Measurements from ENCODE around the gene ELOVL3.

The ELOVL3 gene

GRCh38 chr10:102241444-102242117 lies 15.5 kb downstream of the ELOVL3 start, which contains the start of gene PITX3:
Gene PITX3, minus strand, starts transcription at chr10:102241512. Its CDS starts 9,432 bp downstream, at chr10:102232080.
- H3K9ac ChIP-seq (ENCODE audit: low read length), result no peak within 1 kb of the TSS
- H3K27ac ChIP-seq (ENCODE audit: low read length), result no peak within 1 kb of the TSS
- H2AFZ ChIP-seq (ENCODE audit: low read depth, low read length), result no peak within 1 kb of the TSS
- H3K4me3 ChIP-seq (ENCODE audit: low read length), result no peak within 1 kb of the TSS
- peaks cover 10% of the 10 kb centered on the region for H3K4me1 ChIP-seq (ENCODE audit: low read length)
- TF ChIP-seq CTCF (IDR thresholded peaks at IDR 0.05; ENCODE audit: low read depth, low read length) (no peak), EZH2phosphoT487 (IDR thresholded peaks at IDR 0.05; ENCODE audit: low read depth) (no peak)
- H3K27me3 ChIP-seq (ENCODE audit: low read depth, low read length), result no peaks in the 10 kb centered on the region
- H4K20me1 ChIP-seq (ENCODE audit: insufficient read depth, low read length), result peaks cover 6% of the 10 kb centered on the region; the same call in 1 of the 2 replicates
- H3K4me2 ChIP-seq (ENCODE audit: low read length), result no peak within 1 kb of the TSS
- no peaks in the 10 kb centered on the region for H3K9me3 ChIP-seq (ENCODE audit: insufficient read depth, low read length)
- H3K79me2 ChIP-seq (ENCODE audit: low read length), result peaks cover 12% of the 10 kb centered on the region
- no peaks in the 10 kb centered on the region for H3K36me3 ChIP-seq (replicated peaks; ENCODE audit: low read depth, low read length)

GRCh38 chr10:102242118-102242485 lies 16.0 kb downstream of the ELOVL3 start:
- Histone ChIP-seq H3K9ac (ENCODE audit: low read length) (no peak overlapping the region), H4K20me1 (ENCODE audit: insufficient read depth, low read length) (peaks cover 11% of the 10 kb centered on the region; the same call in 1 of the 2 replicates), H3K79me2 (ENCODE audit: low read length) (peaks cover 17% of the 10 kb centered on the region), H3K36me3 (replicated peaks; ENCODE audit: low read depth, low read length) (no peaks in the 10 kb centered on the region), H3K4me2 (ENCODE audit: low read length) (no peak overlapping the region), H3K4me3 (ENCODE audit: low read length) (no peak overlapping the region), H3K27me3 (ENCODE audit: low read depth, low read length) (no peaks in the 10 kb centered on the region), H3K27ac (ENCODE audit: low read length) (no peak overlapping the region), H2AFZ (ENCODE audit: low read depth, low read length) (no peak overlapping the region), H3K4me1 (ENCODE audit: low read length) (peaks cover 15% of the 10 kb centered on the region), H3K9me3 (ENCODE audit: insufficient read depth, low read length) (no peaks in the 10 kb centered on the region)
- TF ChIP-seq CTCF (IDR thresholded peaks at IDR 0.05; ENCODE audit: low read depth, low read length) (no peak), EZH2phosphoT487 (IDR thresholded peaks at IDR 0.05; ENCODE audit: low read depth) (no peak)

GRCh38 chr10:102243309-102243708 lies 17.2 kb downstream of the ELOVL3 start:
- peaks cover 16% of the 10 kb centered on the region; the same call in 1 of the 2 replicates for H4K20me1 ChIP-seq (ENCODE audit: insufficient read depth, low read length)
- H3K9me3 ChIP-seq (ENCODE audit: insufficient read depth, low read length), result no peaks in the 10 kb centered on the region
- H3K4me1 ChIP-seq (ENCODE audit: low read length), result peaks cover 19% of the 10 kb centered on the region
- H3K4me3 ChIP-seq (ENCODE audit: low read length), result no peak overlapping the region
- H3K79me2 ChIP-seq (ENCODE audit: low read length), result peaks cover 29% of the 10 kb centered on the region
- H3K27me3 ChIP-seq (ENCODE audit: low read depth, low read length), result no peaks in the 10 kb centered on the region
- no peak overlapping the region for H3K9ac ChIP-seq (ENCODE audit: low read length)
- no peak for TF ChIP-seq CTCF (IDR thresholded peaks at IDR 0.05; ENCODE audit: low read depth, low read length)
- TF ChIP-seq EZH2phosphoT487 (IDR thresholded peaks at IDR 0.05; ENCODE audit: low read depth), result no peak
- no peak overlapping the region for H3K4me2 ChIP-seq (ENCODE audit: low read length)
- H2AFZ ChIP-seq (ENCODE audit: low read depth, low read length), result no peak overlapping the region
- H3K27ac ChIP-seq (ENCODE audit: low read length), result no peak overlapping the region
- no peaks in the 10 kb centered on the region for H3K36me3 ChIP-seq (replicated peaks; ENCODE audit: low read depth, low read length)

GRCh38 chr10:102245082-102245931 lies 19.2 kb downstream of the ELOVL3 start, which contains the start of gene GBF1:
Gene GBF1, plus strand, starts transcription at chr10:102245532. Its CDS starts 13,407 bp downstream, at chr10:102258939.
- H3K9me3 ChIP-seq (ENCODE audit: insufficient read depth, low read length), result no peaks in the 10 kb centered on the region
- peaks cover 49% of the 10 kb centered on the region for H3K79me2 ChIP-seq (ENCODE audit: low read length)
- H3K4me3 ChIP-seq (ENCODE audit: low read length), result peak within 1 kb of the TSS; percentile 98
- H3K27ac ChIP-seq (ENCODE audit: low read length), result peak within 1 kb of the TSS; percentile 63
- H3K9ac ChIP-seq (ENCODE audit: low read length), result peak within 1 kb of the TSS; percentile 88
- peaks cover 4% of the 10 kb centered on the region for H3K36me3 ChIP-seq (replicated peaks; ENCODE audit: low read depth, low read length)
- peak within 1 kb of the TSS; percentile 99 for H3K4me2 ChIP-seq (ENCODE audit: low read length)
- H2AFZ ChIP-seq (ENCODE audit: low read depth, low read length), result peak within 1 kb of the TSS; percentile 97
- peaks cover 19% of the 10 kb centered on the region for H3K4me1 ChIP-seq (ENCODE audit: low read length)
- peaks cover 16% of the 10 kb centered on the region for H4K20me1 ChIP-seq (ENCODE audit: insufficient read depth, low read length)
- H3K27me3 ChIP-seq (ENCODE audit: low read depth, low read length), result no peaks in the 10 kb centered on the region
- TF ChIP-seq EZH2phosphoT487 (IDR thresholded peaks at IDR 0.05; ENCODE audit: low read depth), result no peak

Data from OCI-LY3 (cell line).